Measurements from ENCODE around the gene GNAZ.

DNA sequence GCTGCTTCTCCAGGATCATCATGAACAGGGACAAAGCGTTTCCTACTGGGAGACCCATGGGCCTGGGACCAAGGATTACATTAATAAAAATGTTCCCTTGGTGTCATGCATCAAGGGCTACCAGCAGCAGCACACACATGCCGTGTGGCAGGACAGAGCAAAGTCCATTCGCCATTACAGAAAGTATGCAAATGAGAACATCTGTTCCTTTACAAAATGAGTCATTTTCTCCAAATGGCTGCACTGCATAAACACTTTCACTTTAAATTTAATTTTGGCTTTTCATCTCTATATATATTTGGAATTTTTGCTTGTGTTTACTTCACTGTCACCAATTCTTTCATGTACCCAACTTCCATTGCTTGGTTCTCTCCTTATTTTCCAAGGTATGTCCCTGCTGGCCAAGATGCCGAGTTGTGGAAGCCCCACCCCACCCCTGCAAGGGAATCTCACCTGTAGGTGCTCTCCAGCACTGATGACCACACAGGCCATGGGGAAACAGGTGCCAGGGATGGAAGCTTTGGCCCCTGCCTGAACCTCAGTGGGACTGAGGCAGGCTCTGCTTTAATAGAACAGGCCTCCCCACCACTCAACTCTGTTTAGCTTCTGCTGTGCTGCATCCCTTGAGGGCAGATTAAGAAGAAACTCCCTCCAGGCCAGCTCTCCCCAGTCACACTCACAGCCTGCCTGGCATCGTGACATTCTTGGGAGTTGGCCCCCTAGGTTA lies 15.6 kb upstream of the GNAZ start:
- TF ChIP-seq, protein P1, sequence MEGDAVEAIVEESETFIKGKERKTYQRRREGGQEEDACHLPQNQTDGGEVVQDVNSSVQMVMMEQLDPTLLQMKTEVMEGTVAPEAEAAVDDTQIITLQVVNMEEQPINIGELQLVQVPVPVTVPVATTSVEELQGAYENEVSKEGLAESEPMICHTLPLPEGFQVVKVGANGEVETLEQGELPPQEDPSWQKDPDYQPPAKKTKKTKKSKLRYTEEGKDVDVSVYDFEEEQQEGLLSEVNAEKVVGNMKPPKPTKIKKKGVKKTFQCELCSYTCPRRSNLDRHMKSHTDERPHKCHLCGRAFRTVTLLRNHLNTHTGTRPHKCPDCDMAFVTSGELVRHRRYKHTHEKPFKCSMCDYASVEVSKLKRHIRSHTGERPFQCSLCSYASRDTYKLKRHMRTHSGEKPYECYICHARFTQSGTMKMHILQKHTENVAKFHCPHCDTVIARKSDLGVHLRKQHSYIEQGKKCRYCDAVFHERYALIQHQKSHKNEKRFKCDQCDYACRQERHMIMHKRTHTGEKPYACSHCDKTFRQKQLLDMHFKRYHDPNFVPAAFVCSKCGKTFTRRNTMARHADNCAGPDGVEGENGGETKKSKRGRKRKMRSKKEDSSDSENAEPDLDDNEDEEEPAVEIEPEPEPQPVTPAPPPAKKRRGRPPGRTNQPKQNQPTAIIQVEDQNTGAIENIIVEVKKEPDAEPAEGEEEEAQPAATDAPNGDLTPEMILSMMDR (IDR thresholded peaks at IDR 0.05) = no peak
- TF ChIP-seq POLR2A (IDR thresholded peaks at IDR 0.05) = no peak
